ENCODE data around the gene FBXO36.

FBXO36 gene

DNA sequence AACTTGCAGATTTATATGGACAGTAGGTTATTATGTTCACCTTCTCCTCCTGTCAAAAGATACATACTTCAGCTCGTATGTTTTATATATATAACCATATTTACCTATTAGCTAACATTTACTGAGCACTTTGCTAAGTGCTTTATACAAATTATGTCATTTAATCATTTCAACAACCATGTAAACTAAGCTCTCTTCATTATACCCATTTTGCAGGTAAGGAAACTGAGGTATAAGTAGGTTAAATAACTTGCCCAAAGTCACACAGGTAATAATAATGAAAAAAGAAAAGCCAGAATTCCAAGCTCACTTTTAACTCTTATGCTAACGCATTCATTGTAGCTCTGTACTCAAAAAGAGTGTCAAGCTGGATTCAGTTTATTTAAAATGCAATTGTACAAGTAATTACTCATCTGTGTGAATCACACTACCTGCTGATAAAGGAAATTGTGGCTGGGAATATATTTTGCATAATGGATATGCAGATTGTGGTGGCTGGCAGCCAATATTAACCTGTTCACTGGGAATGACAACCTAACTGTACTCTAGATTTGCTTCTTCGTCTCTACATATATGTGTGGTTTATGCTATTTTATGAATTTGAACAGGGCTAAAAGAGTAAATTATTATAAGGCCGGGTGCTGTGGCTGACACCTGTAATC is 125.8 kb downstream of the FBXO36 start:
- DNase-seq (ENCODE audit: low read depth in 2 of 2): no peak

DNA sequence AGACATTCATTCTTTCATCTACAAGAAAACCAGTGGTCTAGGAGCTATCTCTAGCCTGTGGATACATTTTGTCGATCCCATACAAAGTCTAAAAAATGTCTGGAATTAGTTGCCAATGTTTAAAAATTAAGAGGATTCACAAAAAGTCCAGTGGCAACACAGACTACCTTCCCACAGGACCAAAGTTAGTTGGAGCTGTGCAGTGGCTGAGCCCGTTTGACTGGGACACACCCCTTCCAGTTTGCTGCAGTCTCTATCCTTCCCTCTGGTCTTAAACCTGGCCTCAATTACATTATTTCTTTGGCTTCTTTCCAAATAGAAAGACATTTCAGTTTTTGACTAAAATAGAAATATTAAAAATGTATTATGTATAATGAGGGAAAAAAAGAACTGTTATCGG is 127.8 kb downstream of the FBXO36 start:
- DNase-seq (ENCODE audit: low read depth in 2 of 2): no peak

DNA sequence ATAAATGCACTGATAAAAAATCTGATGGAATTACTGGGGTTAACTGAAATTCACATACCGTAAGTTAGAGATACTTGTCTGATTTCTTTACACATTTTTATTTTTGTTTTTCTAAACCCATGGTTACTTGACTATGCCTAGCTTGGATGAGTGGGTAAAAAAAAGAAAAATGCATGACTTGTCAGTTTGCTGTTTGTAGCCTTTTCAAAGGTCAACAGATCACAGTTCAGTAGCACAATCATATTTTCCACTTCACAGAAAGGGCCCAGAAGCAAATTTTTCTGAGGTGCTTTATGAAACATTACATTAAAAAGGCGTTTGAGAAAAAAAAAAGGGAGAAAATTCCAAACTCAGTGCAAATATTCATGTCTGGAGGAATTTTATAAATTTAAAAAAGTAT is 130.0 kb downstream of the FBXO36 start:
- DNase-seq (ENCODE audit: low read depth in 2 of 2): no peak

DNA sequence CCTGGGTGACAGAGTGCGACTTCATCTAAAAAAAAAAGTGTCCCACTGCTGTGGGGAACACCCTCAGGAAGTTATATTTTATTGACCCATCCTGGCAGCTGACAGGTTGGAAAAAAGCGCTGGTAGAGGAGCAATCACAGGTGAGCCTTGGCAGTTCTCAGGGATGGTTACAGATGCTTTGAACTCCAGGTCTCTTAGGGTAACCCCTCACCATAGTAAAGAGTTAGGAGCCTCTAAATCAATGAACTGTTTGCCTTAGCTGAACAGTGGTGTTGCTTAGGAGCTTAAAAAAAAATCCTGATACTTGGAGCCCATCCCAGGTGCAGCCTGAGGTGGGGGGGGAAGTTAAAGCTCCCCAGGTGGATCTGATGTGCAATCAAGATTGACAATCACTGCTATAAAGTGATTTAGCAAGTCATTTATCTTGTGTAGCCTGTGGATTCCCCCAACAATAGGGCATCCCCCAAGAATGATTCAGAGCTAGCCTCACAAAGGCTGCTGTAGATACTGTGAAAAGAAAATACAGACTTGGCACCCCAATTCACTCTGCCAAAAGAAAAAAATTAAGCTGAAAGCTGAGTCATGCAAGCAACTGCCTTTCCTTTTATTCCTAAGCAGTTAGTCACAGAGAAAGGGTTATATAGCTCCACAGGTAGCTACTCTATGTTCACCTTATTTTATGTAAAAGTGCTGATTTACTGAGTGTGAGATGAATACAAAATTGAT is 131.6 kb downstream of the FBXO36 start:
- DNase-seq (ENCODE audit: low read depth in 2 of 2): no peak

DNA sequence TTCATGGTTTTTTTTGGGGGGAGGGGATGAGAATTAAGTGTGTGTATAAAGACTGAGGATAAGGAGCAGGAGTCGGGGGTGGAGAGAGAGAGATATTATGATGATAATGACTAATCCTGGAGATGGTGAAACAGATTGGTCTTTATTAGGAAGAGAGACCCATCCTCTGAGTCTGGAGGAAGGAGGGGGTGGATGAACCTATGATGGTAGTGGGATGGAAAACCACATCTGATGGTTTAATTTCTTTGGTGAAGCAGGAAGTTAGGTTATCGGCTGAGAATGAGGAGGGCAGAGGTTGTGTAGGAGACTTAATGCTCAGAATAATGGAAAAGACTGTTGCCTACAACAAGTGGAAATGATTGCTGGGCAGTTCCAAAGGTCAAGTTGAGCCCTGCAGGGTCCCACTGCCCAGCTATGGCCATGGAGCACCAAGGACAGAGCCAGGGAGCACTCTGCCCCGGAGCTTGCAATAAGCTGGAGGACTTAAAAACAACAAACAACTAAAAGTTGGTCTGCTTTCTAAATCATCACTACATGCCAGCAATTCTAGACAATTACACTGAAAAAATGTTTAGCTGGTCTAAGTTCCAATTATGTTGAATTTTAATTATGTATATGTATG is 138.5 kb downstream of the FBXO36 start:
- DNase-seq (ENCODE audit: low read depth in 2 of 2): no peak
